Panc1 (cell line): ENCODE measurements around the gene PAK6.

ENCODE experiments used
- CTCF ChIP-seq: fragments of 450-650 bp; IDR thresholded peaks from 2 replicates; pipeline ENCODE4 v1.5.1; 2017; ENCODE audit warnings: mild to moderate bottlenecking
- POLR2AphosphoS5 ChIP-seq: IDR thresholded peaks from 2 replicates; pipeline ENCODE4 v1.6.1; 2012; ENCODE audit warnings: mild to moderate bottlenecking, low read depth, low read length, moderate library complexity
- REST ChIP-seq, 2 experiments: IDR thresholded peaks; 2 replicates each; pipeline ENCODE4 v1.6.1; 2011 to 2012; ENCODE audit warnings: low read depth in 2 of 2, control low read depth in 1 of 2, low read length in 1 of 2, mild to moderate bottlenecking in 1 of 2, moderate library complexity in 1 of 2; ENCODE audit not compliant: insufficient read depth in 1 of 2
- SIN3A ChIP-seq: IDR thresholded peaks from 2 replicates; pipeline ENCODE4 v1.6.1; 2012; ENCODE audit warnings: low read depth, mild to moderate bottlenecking, low read length, moderate library complexity, borderline replicate concordance; ENCODE audit not compliant: insufficient read depth

DNA sequence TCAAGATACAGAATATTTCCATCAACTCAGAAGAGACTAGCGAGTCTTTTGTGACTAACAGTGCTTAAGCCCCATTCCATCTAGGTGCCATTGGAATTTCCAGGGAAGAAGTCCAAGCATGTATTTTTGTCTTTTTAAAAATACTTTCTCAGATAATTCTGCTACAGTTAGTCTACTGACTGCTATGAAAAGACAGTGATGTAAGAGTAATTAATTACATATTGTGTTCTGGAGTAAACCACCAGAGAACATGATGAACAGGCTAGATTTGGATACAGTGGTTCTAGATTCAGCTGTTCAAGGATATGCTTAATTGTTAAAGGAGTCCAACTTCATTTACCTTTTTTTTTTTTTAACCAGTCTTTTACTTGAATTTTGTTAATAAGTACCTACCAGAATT is 34.8 kb upstream of the PAK6 start:
- no peak for TF ChIP-seq CTCF
- TF ChIP-seq POLR2AphosphoS5: no peak
- TF ChIP-seq SIN3A: no peak
- no peak for TF ChIP-seq REST (IDR thresholded peaks at IDR 0.05; ENCODE audit: insufficient read depth in 1 of 2, low read depth in 2 of 2, low read length in 1 of 2)
